Measurements from ENCODE around the gene TECTB. TPM values are rescaled to one million over a fixed set of nuclear protein-coding genes. Genes with fewer than 3 reads are reported as not detected.

Gene TECTB
- total RNA-seq, result not detected

- Histone ChIP-seq H3K27me3 (no peaks in the 10 kb centered on the region), H3K9me3 (no peaks in the 10 kb centered on the region), H3K27ac (no peak within 1 kb of the TSS), H3K4me3 (no peak within 1 kb of the TSS), H3K4me1 (no peaks in the 10 kb centered on the region), H3K36me3 (replicated peaks in 1 of 2; ENCODE audit: insufficient read depth in 1 of 2, low read depth in 2 of 2) (no peaks in the 10 kb centered on the region)
- ATAC-seq (no peak), DNase-seq (no peak)
- 61 to 77% methylated on average over 6 of the region's 6 CpGs for whole genome bisulfite sequencing, 2 donors
- intact Hi-C loops (cut with DNase I), result no loop called here
- TF ChIP-seq, protein P1, sequence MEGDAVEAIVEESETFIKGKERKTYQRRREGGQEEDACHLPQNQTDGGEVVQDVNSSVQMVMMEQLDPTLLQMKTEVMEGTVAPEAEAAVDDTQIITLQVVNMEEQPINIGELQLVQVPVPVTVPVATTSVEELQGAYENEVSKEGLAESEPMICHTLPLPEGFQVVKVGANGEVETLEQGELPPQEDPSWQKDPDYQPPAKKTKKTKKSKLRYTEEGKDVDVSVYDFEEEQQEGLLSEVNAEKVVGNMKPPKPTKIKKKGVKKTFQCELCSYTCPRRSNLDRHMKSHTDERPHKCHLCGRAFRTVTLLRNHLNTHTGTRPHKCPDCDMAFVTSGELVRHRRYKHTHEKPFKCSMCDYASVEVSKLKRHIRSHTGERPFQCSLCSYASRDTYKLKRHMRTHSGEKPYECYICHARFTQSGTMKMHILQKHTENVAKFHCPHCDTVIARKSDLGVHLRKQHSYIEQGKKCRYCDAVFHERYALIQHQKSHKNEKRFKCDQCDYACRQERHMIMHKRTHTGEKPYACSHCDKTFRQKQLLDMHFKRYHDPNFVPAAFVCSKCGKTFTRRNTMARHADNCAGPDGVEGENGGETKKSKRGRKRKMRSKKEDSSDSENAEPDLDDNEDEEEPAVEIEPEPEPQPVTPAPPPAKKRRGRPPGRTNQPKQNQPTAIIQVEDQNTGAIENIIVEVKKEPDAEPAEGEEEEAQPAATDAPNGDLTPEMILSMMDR (IDR thresholded peaks at IDR 0.05), result no peak
- no peak for TF ChIP-seq POLR2A (IDR thresholded peaks at IDR 0.05)
Observed at GRCh38 chr10:112283100-112283499, at the start of gene TECTB. Gene TECTB, plus strand, starts transcription at chr10:112283400. Its CDS starts 335 bp downstream, at chr10:112283735.

DNA sequence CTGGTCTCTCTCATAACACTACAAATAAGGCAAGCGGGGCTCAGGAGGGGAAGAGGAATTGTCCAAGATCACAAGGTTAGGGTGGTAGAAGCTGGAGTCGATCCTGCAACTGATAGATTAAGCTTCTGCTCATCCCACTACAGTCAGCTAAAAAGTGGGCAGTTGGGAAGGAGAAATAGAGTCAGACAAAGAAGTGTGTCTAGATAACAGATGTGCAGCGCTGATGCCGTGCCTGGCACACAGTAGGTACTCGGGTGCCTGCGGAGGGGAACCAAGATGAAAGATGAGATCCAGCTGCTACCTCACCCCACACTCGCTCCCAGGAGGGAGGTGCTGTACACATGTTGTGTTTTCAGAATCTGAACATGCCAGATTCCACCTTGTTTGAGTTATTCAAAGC, 48.1 kb upstream of the TECTB start:
- Histone ChIP-seq H3K27ac (no peak overlapping the region), H3K36me3 (replicated peaks in 1 of 2; ENCODE audit: insufficient read depth in 1 of 2, low read depth in 2 of 2) (no peaks in the 10 kb centered on the region), H3K9me3 (peaks cover 0 to 9% (median 0%) of the 10 kb centered on the region in 3 donors), H3K4me3 (no peak overlapping the region), H3K4me1 (no peaks in the 10 kb centered on the region), H3K27me3 (no peaks in the 10 kb centered on the region)
- DNase-seq (no peak), ATAC-seq (no peak)
- TF ChIP-seq, protein P1 (IDR thresholded peaks at IDR 0.05), result no peak
- no peak for TF ChIP-seq POLR2A (IDR thresholded peaks at IDR 0.05)
- WGBS, 2 donors, result 74 to 75% methylated on average over 7 of the region's 7 CpGs
- intact Hi-C loops (cut with DNase I), result no loop called here

DNA sequence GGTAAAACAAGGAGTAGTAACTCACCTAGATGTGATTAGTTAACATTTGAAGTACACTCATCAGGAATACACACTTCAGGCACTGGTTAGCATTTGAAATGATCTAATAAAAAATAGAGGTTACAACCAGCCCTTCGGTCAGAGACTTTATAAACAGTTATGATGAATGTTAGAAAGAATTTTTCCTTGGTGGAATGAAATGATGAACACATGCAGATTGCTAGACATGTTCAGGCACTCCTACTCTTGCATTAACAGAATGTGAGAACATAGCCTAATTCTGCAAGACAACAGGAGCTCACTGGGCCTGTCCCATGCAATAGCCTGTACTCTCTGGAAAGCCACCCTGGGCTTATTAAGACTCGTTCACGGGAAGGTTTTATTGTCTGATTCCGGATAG, 47.3 kb upstream of the TECTB start:
- Histone ChIP-seq H3K9me3 (peaks cover 0 to 14% (median 0%) of the 10 kb centered on the region in 3 donors), H3K27ac (no peak overlapping the region), H3K4me3 (no peak overlapping the region), H3K27me3 (no peaks in the 10 kb centered on the region), H3K36me3 (replicated peaks in 1 of 2; ENCODE audit: insufficient read depth in 1 of 2, low read depth in 2 of 2) (no peaks in the 10 kb centered on the region), H3K4me1 (no peaks in the 10 kb centered on the region)
- DNase-seq, result no peak
- TF ChIP-seq, protein P1 (IDR thresholded peaks at IDR 0.05), result no peak
- TF ChIP-seq POLR2A (IDR thresholded peaks at IDR 0.05), result no peak
- no peak for ATAC-seq
- WGBS, 2 donors, result 63 to 66% methylated on average over 4 of the region's 4 CpGs
- intact Hi-C loops (cut with DNase I), result no loop called here

DNA sequence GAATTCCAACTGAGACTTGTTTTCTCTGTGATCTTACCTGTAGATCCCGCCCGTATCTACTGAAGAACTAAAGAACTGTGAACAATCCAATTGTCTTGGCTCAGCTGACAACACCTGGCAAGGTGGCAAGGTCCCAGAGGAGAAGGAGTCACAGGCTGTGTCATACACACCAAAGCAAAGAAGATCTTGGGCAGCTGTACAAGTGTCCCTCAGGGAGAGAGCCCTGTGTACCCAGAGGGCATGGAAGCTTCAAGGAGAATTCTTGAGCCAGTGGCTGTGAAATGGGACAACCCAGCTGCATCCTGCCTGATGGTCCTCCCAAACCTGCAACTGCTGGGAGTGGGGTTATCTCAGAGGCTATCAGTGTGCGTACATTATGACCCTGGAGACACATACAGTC, 46.7 kb upstream of the TECTB start:
- no peaks in the 10 kb centered on the region for H3K36me3 ChIP-seq (replicated peaks in 1 of 2; ENCODE audit: insufficient read depth in 1 of 2, low read depth in 2 of 2)
- no peak overlapping the region for H3K4me3 ChIP-seq
- H3K27me3 ChIP-seq, result no peaks in the 10 kb centered on the region
- DNase-seq (no peak), ATAC-seq (no peak)
- peaks cover 0 to 14% (median 0%) of the 10 kb centered on the region in 3 donors for H3K9me3 ChIP-seq
- H3K4me1 ChIP-seq, result no peaks in the 10 kb centered on the region
- intact Hi-C loops (cut with DNase I), result no loop called here
- 62 to 70% methylated on average over 3 of the region's 3 CpGs for WGBS, 2 donors
- no peak overlapping the region for H3K27ac ChIP-seq
- no peak for TF ChIP-seq POLR2A (IDR thresholded peaks at IDR 0.05)
- TF ChIP-seq, protein P1 (IDR thresholded peaks at IDR 0.05), result no peak

DNA sequence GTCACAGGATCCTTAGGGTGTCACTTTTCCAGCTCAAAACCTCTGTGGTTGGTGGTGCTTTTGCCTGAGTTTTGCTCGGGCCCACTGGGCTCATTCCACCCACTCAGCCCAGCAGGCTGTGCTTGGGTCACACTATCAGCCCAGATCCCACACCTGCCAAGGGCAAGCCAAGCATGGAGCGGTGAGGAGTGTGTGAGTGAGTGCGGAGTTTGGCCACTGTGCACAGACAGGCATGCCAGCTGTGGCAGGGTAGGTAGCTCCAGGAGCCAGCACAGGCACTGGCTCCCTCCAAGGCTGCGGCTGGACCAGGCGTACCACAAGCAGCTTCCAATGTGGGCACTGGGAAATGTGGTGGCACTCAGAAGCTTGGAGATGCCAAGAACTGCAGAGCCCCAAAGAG, 43.9 kb upstream of the TECTB start:
- DNase-seq (no peak), ATAC-seq (no peak)
- TF ChIP-seq POLR2A (IDR thresholded peaks at IDR 0.05), result no peak
- TF ChIP-seq, protein P1 (IDR thresholded peaks at IDR 0.05), result no peak
- no peaks in the 10 kb centered on the region for H3K36me3 ChIP-seq (replicated peaks in 1 of 2; ENCODE audit: insufficient read depth in 1 of 2, low read depth in 2 of 2)
- WGBS, 2 donors, result 88 to 92% methylated on average over 4 to 5 of the region's 5 CpGs
- H3K27ac ChIP-seq, result no peak overlapping the region
- peaks cover 0 to 14% (median 0%) of the 10 kb centered on the region in 3 donors for H3K9me3 ChIP-seq
- no peak overlapping the region for H3K4me3 ChIP-seq
- H3K4me1 ChIP-seq, result no peaks in the 10 kb centered on the region
- intact Hi-C loops (cut with DNase I), result no loop called here
- H3K27me3 ChIP-seq, result no peaks in the 10 kb centered on the region

All from body of pancreas (tissue), 4 donors.